ENCODE measurements around the gene ADAMTS14. TPM values are rescaled to one million over a fixed set of nuclear protein-coding genes. Genes with fewer than 3 reads are reported as not detected.

The ADAMTS14 gene
- polyA plus RNA-seq, 1 donor (not counting 4 experiments of a cell fraction or from before 2014, with no cell fraction given): 0.09 TPM

GRCh38 chr10:70797840-70798239 lies 125.5 kb downstream of the ADAMTS14 start:
- Histone ChIP-seq H2AFZ (ENCODE audit: control insufficient read depth, low read length) (no peak overlapping the region), H3K4me3 (ENCODE audit: control insufficient read depth in 2 of 3, extremely low read depth in 1 of 3, insufficient read depth in 2 of 3, low read depth in 1 of 3, low read length in 3 of 3) (no peak overlapping the region), H3K9me1 (ENCODE audit: control insufficient read depth, extremely low read depth, insufficient read depth, low read length) (no peaks in the 10 kb centered on the region), H3K4me2 (ENCODE audit: control insufficient read depth, extremely low read depth, insufficient read depth, low read depth, low read length) (no peak overlapping the region), H3K9ac (ENCODE audit: control insufficient read depth, extremely low read depth, insufficient read depth, low read length) (no peak overlapping the region), H3K9me3 (ENCODE audit: control insufficient read depth, low read depth, low read length) (no peaks in the 10 kb centered on the region), H3K27ac (ENCODE audit: control insufficient read depth, insufficient read depth, low read length) (no peak overlapping the region), H3K27me3 (ENCODE audit: control insufficient read depth, extremely low read depth, insufficient read depth, low read length) (peaks cover 12% of the 10 kb centered on the region), H3K79me2 (ENCODE audit: control insufficient read depth, insufficient read depth, low read length) (no peaks in the 10 kb centered on the region), H3K36me3 (ENCODE audit: control insufficient read depth in 2 of 2, extremely low read depth in 1 of 2, insufficient read depth in 2 of 2, low read length in 2 of 2) (no peaks in the 10 kb centered on the region), H3K4me1 (ENCODE audit: control insufficient read depth, extremely low read depth, insufficient read depth, low read length) (no peaks in the 10 kb centered on the region), H4K20me1 (ENCODE audit: control insufficient read depth, extremely low read depth, insufficient read depth, low read length) (no peaks in the 10 kb centered on the region)
- dilution Hi-C loops (cut with MboI; ENCODE audit: extremely low pct_ligation_motif_present, low sequenced_read_pairs): no loop called here
- TF ChIP-seq CTCF (optimal IDR thresholded peaks at IDR 0.05 in 1 of 3, IDR thresholded peaks at IDR 0.05 in 1 of 3, conservative IDR thresholded peaks at IDR 0.05 in 1 of 3; ENCODE audit: extremely low read depth in 1 of 3, insufficient read depth in 2 of 3, low read length in 3 of 3): no peak
- no peak for TF ChIP-seq EZH2 (IDR thresholded peaks at IDR 0.05; ENCODE audit: low read length)
- no peak for FAIRE-seq
- no peak for DNase-seq (ENCODE audit: low read depth, low spot score)

- dilution Hi-C loops (cut with MboI; ENCODE audit: extremely low pct_ligation_motif_present, low sequenced_read_pairs): no loop called here
- no peaks in the 10 kb centered on the region for H3K36me3 ChIP-seq (ENCODE audit: control insufficient read depth in 2 of 2, extremely low read depth in 1 of 2, insufficient read depth in 2 of 2, low read length in 2 of 2)
- no peak for TF ChIP-seq CTCF (optimal IDR thresholded peaks at IDR 0.05 in 1 of 3, IDR thresholded peaks at IDR 0.05 in 1 of 3, conservative IDR thresholded peaks at IDR 0.05 in 1 of 3; ENCODE audit: extremely low read depth in 1 of 3, insufficient read depth in 2 of 3, low read length in 3 of 3)
- H3K9ac ChIP-seq (ENCODE audit: control insufficient read depth, extremely low read depth, insufficient read depth, low read length): no peak overlapping the region
- no peaks in the 10 kb centered on the region for H4K20me1 ChIP-seq (ENCODE audit: control insufficient read depth, extremely low read depth, insufficient read depth, low read length)
- H3K79me2 ChIP-seq (ENCODE audit: control insufficient read depth, insufficient read depth, low read length): no peaks in the 10 kb centered on the region
- H3K27ac ChIP-seq (ENCODE audit: control insufficient read depth, insufficient read depth, low read length): no peak overlapping the region
- DNase-seq (ENCODE audit: low read depth, low spot score) (no peak), FAIRE-seq (no peak)
- no peaks in the 10 kb centered on the region for H3K9me1 ChIP-seq (ENCODE audit: control insufficient read depth, extremely low read depth, insufficient read depth, low read length)
- H3K4me2 ChIP-seq (ENCODE audit: control insufficient read depth, extremely low read depth, insufficient read depth, low read depth, low read length): no peak overlapping the region
- H3K27me3 ChIP-seq (ENCODE audit: control insufficient read depth, extremely low read depth, insufficient read depth, low read length): peaks cover 12% of the 10 kb centered on the region
- peaks cover 3% of the 10 kb centered on the region for H3K4me1 ChIP-seq (ENCODE audit: control insufficient read depth, extremely low read depth, insufficient read depth, low read length)
- H2AFZ ChIP-seq (ENCODE audit: control insufficient read depth, low read length): no peak overlapping the region
- H3K9me3 ChIP-seq (ENCODE audit: control insufficient read depth, low read depth, low read length): no peaks in the 10 kb centered on the region
- no peak overlapping the region for H3K4me3 ChIP-seq (ENCODE audit: control insufficient read depth in 2 of 3, extremely low read depth in 1 of 3, insufficient read depth in 2 of 3, low read depth in 1 of 3, low read length in 3 of 3)
Measured at GRCh38 chr10:70799124-70799523, 126.8 kb downstream of the ADAMTS14 start.
